Bronchial epithelial cell (primary cell): ENCODE measurements around the gene TGFBR1. TPM values are rescaled to one million over a fixed set of nuclear protein-coding genes. Genes with fewer than 3 reads are reported as not detected.

Experiments
- DNase-seq: peaks from one replicate; pipeline ENCODE4 v3.0.0-alpha.2; 2010; ENCODE audit warnings: low read depth
- FAIRE-seq: peaks from 2 replicates; lab custom pipeline; 2011; peaks lifted over from hg19 to GRCh38; lab: Jason Lieb, UNC
- H3K27me3 ChIP-seq: 2 replicates; pipeline ENCODE4 v1.5.1; 2011; ENCODE audit warnings: low read length; ENCODE audit not compliant: control insufficient read depth, insufficient read depth
- H3K36me3 ChIP-seq: 2 replicates; pipeline ENCODE4 v1.5.1; 2011; ENCODE audit warnings: low read length; ENCODE audit not compliant: control insufficient read depth, insufficient read depth
- H3K4me3 ChIP-seq: 2 replicates; pipeline ENCODE4 v1.5.1; 2011; ENCODE audit warnings: mild to moderate bottlenecking, low read depth, low read length, control low read depth
- CTCF ChIP-seq: IDR thresholded peaks from 2 replicates; pipeline ENCODE4 v1.5.1; 2011; ENCODE audit warnings: mild to moderate bottlenecking, moderate library complexity, low read length, control low read depth, inconsistent platforms; ENCODE audit not compliant: insufficient read depth, severe bottlenecking
- total RNA-seq: library from RNA; depleted of rRNA; stranded (reverse); fragments of >200 nt; gene quantifications from 2 replicates; pipeline ENCODE4 v1.2.1, GENCODE V29; 2014

Gene TGFBR1
- total RNA-seq, 1 donor from 2014 or later: 110 TPM

- no peak for TF ChIP-seq CTCF
- H3K4me3 ChIP-seq: no peak overlapping the region
- no peaks in the 10 kb centered on the region for H3K36me3 ChIP-seq
- no peaks in the 10 kb centered on the region for H3K27me3 ChIP-seq
- FAIRE-seq (no peak), DNase-seq (peak; percentile 66)
Measured at GRCh38 chr9:99101271-99101670, 3.6 kb upstream of the TGFBR1 start.

GRCh38 chr9:99101812-99102211 is 3.1 kb upstream of the TGFBR1 start:
- Histone ChIP-seq H3K27me3 (no peaks in the 10 kb centered on the region), H3K36me3 (no peaks in the 10 kb centered on the region), H3K4me3 (no peak overlapping the region)
- TF ChIP-seq CTCF: no peak
- FAIRE-seq: no peak
- no peak for DNase-seq

GRCh38 chr9:99103054-99103895 is 1.6 kb upstream of the TGFBR1 start:
- DNase-seq: peak; percentile 99
- Histone ChIP-seq H3K4me3 (no peak overlapping the region), H3K27me3 (no peaks in the 10 kb centered on the region), H3K36me3 (no peaks in the 10 kb centered on the region)
- TF ChIP-seq CTCF: no peak
- FAIRE-seq: no peak

GRCh38 chr9:99103901-99104458 is 933 bp upstream of the TGFBR1 start:
- FAIRE-seq: no peak
- peak overlapping the region; percentile 66 for H3K4me3 ChIP-seq

GRCh38 chr9:99105152-99106043 is 485 bp downstream of the TGFBR1 start:
- TF ChIP-seq CTCF: no peak
- no peak for DNase-seq
- Histone ChIP-seq H3K4me3 (peak overlapping the region; percentile 66), H3K27me3 (no peaks in the 10 kb centered on the region), H3K36me3 (no peaks in the 10 kb centered on the region)
- FAIRE-seq: no peak

More at GRCh38 chr9:99103901-99104458, 933 bp upstream of the TGFBR1 start:
- Histone ChIP-seq H3K36me3 (no peaks in the 10 kb centered on the region), H3K27me3 (no peaks in the 10 kb centered on the region)
- peak; percentile 68 for DNase-seq
- no peak for TF ChIP-seq CTCF
